ENCODE measurements around the gene PLA2G4E. TPM values are rescaled to one million over a fixed set of nuclear protein-coding genes. Genes with fewer than 3 reads are reported as not detected.

The PLA2G4E gene
- total RNA-seq, 1 donor from 2014 or later = not detected

DNA sequence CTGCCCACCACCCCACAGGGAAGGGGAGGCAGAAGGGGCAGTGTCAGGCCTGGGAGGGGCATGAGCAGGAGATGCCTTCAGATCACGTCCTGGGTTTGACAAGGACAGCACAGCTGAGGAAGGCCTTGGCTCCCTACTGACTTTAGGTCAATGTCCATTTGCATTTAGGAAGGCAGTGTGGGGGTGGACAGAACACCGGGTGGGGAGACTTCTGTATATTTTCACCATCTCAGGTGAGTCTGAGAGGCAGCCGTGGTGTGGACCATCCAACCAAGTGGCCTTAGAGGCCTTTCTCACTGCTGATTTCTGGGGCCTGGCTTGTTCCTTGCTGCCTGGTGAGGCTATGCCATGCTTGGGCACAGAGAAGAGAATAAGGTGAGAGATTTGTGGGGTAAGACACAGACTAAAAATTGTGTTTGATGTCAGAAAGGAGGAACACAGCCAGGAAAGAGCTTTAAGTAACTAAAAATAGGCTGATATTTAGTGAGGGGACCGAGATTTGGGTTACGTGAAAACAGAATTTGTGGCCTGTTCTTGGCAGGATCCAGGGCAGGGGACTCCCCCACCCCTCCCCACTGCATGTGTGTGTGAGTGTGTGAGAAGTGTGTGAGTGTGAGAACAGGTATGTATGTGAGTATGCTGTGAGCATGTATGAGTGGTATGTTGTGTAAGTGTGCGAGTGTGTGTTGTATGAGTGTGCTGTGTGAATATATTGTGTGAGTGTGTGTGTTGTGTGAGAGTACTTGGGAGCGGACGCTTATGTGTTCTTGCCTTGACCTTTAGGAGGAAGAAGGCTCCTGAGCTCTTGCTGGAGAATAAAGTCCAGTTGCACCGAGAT, 11.8 kb upstream of the PLA2G4E start:
- no peaks in the 10 kb centered on the region for H3K9me3 Mint-ChIP-seq
- CTCF ChIA-PET = no interaction called here
- H3K27me3 Mint-ChIP-seq = no peaks in the 10 kb centered on the region
- ATAC-seq (ENCODE audit: low read depth) (no peak), DNase-seq (no peak)
- TF ChIP-seq, protein P1, sequence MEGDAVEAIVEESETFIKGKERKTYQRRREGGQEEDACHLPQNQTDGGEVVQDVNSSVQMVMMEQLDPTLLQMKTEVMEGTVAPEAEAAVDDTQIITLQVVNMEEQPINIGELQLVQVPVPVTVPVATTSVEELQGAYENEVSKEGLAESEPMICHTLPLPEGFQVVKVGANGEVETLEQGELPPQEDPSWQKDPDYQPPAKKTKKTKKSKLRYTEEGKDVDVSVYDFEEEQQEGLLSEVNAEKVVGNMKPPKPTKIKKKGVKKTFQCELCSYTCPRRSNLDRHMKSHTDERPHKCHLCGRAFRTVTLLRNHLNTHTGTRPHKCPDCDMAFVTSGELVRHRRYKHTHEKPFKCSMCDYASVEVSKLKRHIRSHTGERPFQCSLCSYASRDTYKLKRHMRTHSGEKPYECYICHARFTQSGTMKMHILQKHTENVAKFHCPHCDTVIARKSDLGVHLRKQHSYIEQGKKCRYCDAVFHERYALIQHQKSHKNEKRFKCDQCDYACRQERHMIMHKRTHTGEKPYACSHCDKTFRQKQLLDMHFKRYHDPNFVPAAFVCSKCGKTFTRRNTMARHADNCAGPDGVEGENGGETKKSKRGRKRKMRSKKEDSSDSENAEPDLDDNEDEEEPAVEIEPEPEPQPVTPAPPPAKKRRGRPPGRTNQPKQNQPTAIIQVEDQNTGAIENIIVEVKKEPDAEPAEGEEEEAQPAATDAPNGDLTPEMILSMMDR (IDR thresholded peaks at IDR 0.05) = no peak
- peak overlapping the region; percentile 10 for H3K27ac Mint-ChIP-seq
- H3K36me3 Mint-ChIP-seq (ENCODE audit: low read depth) = no peaks in the 10 kb centered on the region
- H3K4me3 Mint-ChIP-seq = no peak overlapping the region
- POLR2A ChIA-PET = no interaction called here
- intact Hi-C loops (cut with micrococcal nuclease) = no loop called here
- H3K4me1 Mint-ChIP-seq = peaks cover 35% of the 10 kb centered on the region

DNA sequence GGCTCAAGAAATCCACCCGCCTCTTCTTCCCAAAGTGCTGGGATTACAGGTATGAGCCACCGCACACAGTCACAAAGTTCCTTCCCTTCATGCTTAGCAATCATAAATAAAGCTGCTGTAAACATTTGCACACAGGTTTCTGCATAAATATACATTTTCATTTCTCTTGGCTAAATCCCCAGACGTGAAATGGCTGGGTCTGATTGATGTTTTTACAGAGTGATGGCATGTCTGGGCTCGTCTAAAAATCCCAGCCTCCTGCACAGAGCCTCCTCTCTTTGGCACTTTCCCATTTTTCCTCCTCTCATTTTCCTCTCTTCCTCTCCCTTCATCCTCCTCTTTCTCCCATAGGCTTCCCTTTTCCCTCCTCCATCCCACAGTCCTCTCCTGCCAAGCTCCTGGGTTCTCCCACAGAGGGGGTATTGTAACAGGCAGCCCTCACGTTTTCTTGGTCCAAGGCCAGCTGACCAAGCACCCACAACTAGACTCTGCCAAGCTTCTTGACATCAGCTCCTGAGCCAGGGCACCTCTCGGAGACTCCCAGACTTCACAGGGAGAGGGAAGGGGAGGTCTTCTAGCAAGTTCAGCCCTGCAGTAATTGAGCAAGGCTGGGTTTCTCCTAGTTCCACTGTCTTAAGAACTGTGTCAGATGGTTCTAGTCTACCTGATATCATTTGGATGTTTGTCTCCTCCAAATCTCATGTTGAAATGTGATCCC, 10.5 kb upstream of the PLA2G4E start:
- ATAC-seq (ENCODE audit: low read depth) = no peak
- DNase-seq = no peak
- Mint-ChIP-seq H3K4me3 (no peak overlapping the region), H3K36me3 (ENCODE audit: low read depth) (no peaks in the 10 kb centered on the region), H3K4me1 (peaks cover 32% of the 10 kb centered on the region), H3K27ac (no peak overlapping the region), H3K9me3 (no peaks in the 10 kb centered on the region), H3K27me3 (peaks cover 1% of the 10 kb centered on the region)
- intact Hi-C loops (cut with micrococcal nuclease) = no loop called here
- ChIA-PET POLR2A (no interaction called here), CTCF (no interaction called here)
- TF ChIP-seq, protein P1 (IDR thresholded peaks at IDR 0.05) = no peak

DNA sequence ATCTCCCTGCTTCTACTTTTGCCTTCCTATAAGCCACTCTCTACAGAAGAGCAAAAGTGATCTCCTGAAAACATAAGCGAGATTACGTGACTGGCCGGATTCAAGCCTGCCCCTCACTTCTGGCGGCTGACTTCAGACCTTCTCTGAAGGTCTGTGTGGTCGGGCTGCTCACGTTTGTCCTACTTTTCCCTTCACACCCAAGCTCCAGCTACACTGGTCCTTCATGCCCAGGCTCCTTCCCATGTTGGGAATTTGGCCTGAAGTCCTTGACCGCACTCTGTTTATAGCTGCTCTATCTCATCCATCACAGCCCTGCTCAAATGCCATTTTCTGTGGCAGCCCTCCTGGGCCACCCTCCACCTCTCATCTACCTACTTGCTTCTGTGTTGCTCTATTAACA, 6.7 kb upstream of the PLA2G4E start:
- DNase-seq (no peak), ATAC-seq (ENCODE audit: low read depth) (no peak)
- ChIA-PET POLR2A (no interaction called here), CTCF (no interaction called here)
- Mint-ChIP-seq H3K27ac (no peak overlapping the region), H3K4me1 (peaks cover under 1% of the 10 kb centered on the region), H3K9me3 (no peaks in the 10 kb centered on the region), H3K27me3 (peaks cover 3% of the 10 kb centered on the region), H3K36me3 (ENCODE audit: low read depth) (no peaks in the 10 kb centered on the region), H3K4me3 (no peak overlapping the region)
- intact Hi-C loops (cut with micrococcal nuclease) = no loop called here
- TF ChIP-seq, protein P1 (IDR thresholded peaks at IDR 0.05) = no peak

DNA sequence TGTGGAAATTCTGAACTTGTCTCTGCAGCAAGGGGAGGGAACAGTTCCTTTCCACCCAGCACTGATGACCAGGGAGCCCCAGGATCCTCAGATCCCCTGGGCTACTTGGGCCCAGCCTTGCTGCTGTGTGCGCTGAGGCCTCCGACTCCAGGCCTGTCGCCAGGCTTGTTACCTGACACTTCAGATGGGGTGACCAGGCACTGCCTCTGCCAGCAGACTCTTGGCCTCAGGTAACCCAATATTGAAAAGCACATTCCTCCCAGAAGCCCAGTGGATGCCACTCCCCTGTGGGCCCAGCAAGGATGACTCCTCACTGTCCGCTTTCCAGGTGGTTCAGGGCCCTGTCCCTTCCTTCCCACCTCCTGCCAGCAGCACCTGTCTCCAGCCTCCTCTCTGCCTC, 3.5 kb upstream of the PLA2G4E start:
- CTCF ChIA-PET = no interaction called here
- H3K4me3 Mint-ChIP-seq = no peak overlapping the region
- DNase-seq (no peak), ATAC-seq (ENCODE audit: low read depth) (no peak)
- H3K27me3 Mint-ChIP-seq = peaks cover 3% of the 10 kb centered on the region
- H3K9me3 Mint-ChIP-seq = no peaks in the 10 kb centered on the region
- TF ChIP-seq, protein P1 (IDR thresholded peaks at IDR 0.05) = no peak
- no peak overlapping the region for H3K27ac Mint-ChIP-seq
- H3K4me1 Mint-ChIP-seq = no peaks in the 10 kb centered on the region
- intact Hi-C loops (cut with micrococcal nuclease) = no loop called here
- no peaks in the 10 kb centered on the region for H3K36me3 Mint-ChIP-seq (ENCODE audit: low read depth)
- POLR2A ChIA-PET = no interaction called here

DNA sequence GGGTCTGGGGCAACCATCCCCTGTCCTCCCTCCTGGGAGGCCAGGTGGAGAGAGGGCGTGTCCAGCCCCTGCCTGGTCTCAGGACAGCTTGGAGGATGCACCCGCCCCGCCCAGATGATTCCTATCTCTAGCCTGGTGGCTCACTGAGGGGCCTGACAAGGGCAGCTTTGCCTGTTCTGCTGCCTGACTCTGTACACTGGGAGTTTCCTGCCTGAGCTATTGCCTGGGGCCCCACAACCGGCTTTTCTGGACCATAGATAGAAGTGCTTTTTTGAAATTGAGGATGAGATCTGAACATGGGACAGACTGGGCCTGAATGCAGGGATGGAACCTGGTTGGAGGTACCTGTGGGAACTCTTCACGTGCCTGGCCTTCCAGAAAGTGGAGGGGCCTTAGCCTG, 751 bp upstream of the PLA2G4E start:
- ChIA-PET POLR2A (no interaction called here), CTCF (no interaction called here)
- intact Hi-C loops (cut with micrococcal nuclease) = no loop called here
- Mint-ChIP-seq H3K9me3 (no peaks in the 10 kb centered on the region), H3K4me3 (no peak overlapping the region), H3K36me3 (ENCODE audit: low read depth) (no peaks in the 10 kb centered on the region), H3K27ac (no peak overlapping the region), H3K27me3 (peaks cover 7% of the 10 kb centered on the region), H3K4me1 (no peaks in the 10 kb centered on the region)
- DNase-seq = no peak
- ATAC-seq (ENCODE audit: low read depth) = no peak
- TF ChIP-seq, protein P1 (IDR thresholded peaks at IDR 0.05) = no peak
